GM18507 (cell line): ENCODE results near the gene CXCL5.

ENCODE experiments used
- DNase-seq: peaks from one replicate; pipeline ENCODE4 v3.0.0; 2011; ENCODE audit warnings: low read depth; ENCODE audit not compliant: insufficient read length; ENCODE audit errors: extremely low spot score
- FAIRE-seq: peaks from 2 replicates; lab custom pipeline; 2011; peaks lifted over from hg19 to GRCh38; lab: Jason Lieb, UNC

The CXCL5 gene

DNA sequence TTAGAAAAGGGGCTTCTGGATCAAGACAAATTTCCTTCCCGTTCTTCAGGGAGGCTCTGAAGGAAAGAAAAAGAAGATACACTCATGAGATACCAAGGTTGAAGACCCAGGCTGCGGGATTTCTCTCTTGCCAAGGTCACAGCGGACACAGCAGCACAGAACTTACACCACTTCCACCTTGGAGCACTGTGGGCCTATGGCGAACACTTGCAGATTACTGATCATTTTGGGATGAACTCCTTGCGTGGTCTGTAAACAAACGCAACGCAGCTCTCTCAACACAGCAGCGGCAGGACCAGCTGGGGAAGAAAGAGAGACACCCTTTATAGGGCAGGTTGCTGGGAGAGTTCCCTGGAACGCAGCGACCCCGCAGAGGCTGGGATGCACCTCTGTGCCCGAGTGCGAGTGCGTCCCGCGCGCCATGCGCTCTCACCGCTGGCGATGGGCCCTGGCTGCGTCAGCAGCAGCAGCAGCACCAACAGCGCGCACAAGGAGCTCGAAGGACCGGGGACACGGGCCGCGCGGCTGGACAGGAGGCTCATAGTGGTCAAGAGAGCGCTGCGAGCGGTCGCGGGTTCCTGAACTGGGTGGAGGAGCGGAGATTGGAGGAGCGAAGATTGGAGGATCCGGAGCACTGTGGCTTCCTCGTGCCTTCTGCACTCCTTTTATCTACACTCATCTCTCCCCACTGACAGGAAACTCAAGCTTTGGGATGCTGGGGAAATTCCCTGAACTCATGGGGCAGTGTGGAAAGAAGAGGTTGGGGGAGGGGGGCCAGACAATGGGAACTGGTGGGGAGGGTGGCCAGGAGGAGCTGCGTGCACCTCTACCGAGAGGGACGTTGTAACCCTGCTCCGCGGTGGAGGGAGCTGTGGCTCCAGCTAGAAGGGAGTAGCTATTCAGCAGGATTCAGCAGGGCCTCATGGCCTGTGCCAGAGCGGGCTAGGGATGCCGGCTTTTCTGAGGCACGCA, at the start of gene CXCL5:
CXCL5 (minus strand) TSS at position 638 of the 972 bp plus-strand sequence; CDS start at position 542, 96 bp downstream.
- no peak for DNase-seq
- no peak for FAIRE-seq

- DNase-seq, result no peak
- no peak for FAIRE-seq
Observed at GRCh38 chr4:74047152-74047551, 48.7 kb upstream of the CXCL5 start.

DNA sequence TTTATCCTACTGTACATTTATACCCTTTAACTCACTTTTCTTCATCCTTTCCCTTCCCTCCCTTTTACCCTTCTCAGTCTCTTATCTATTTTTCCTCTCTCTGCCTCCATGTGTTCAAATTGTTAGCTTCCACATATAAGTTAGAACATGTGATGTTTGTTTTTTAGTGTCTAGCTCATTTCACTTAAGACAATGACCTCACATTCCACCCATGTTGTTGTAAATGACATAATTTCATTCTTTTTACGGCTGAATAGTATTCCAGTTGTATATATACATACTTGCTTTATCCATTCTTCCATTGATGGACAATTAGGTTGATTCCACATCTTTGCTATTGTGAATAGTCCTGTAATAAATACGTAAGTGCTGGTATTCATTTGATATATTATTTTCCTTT, 47.3 kb upstream of the CXCL5 start:
- DNase-seq (no peak), FAIRE-seq (no peak)

GRCh38 chr4:74045247-74045646, 46.8 kb upstream of the CXCL5 start:
- DNase-seq, result no peak
- no peak for FAIRE-seq

GRCh38 chr4:74044677-74045076, 46.2 kb upstream of the CXCL5 start:
- FAIRE-seq (no peak), DNase-seq (no peak)

DNA sequence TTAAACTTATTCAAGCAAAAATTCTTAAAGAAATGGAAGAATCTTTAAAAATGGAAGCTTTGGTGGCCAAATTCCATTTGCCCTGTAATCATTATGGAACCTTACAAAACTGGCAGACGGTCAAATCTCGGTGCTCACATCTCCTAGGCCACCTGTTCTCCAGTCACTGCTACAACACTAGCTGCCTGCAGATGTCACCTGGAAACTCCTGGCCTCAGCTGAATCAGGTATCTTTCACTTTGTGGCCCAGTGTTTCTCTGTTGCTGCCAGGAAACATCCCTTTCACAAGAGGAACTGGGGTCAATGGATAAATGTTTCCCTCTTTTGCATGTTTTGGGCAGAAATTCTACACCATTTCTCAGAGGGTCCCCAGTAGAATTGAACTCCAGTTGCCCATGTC, 44.2 kb upstream of the CXCL5 start:
- no peak for FAIRE-seq
- DNase-seq, result no peak

- FAIRE-seq (no peak), DNase-seq (no peak)
Observed at GRCh38 chr4:74041418-74041817, 42.9 kb upstream of the CXCL5 start.

DNA sequence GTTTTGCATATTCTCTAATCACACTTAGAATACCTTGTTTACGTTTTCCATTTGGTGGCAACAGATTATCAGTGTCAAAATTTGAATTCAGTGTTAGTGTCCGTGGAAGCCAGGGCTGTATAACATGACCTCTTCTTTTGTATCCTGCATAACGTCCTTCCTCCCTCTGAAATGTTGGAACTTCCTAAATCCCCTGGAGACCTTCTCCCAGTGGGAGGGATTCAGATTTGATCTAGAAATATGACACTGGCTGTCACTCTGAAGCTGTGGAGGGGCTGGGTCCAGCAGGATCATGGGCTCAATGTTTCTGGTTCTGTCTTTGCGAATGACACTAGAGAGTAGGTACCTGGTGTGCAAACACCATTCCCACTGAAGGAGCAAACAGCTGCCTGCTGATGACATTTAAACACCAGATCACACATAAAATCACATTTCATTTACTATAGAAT, 40.9 kb upstream of the CXCL5 start:
- DNase-seq (no peak), FAIRE-seq (no peak)

DNA sequence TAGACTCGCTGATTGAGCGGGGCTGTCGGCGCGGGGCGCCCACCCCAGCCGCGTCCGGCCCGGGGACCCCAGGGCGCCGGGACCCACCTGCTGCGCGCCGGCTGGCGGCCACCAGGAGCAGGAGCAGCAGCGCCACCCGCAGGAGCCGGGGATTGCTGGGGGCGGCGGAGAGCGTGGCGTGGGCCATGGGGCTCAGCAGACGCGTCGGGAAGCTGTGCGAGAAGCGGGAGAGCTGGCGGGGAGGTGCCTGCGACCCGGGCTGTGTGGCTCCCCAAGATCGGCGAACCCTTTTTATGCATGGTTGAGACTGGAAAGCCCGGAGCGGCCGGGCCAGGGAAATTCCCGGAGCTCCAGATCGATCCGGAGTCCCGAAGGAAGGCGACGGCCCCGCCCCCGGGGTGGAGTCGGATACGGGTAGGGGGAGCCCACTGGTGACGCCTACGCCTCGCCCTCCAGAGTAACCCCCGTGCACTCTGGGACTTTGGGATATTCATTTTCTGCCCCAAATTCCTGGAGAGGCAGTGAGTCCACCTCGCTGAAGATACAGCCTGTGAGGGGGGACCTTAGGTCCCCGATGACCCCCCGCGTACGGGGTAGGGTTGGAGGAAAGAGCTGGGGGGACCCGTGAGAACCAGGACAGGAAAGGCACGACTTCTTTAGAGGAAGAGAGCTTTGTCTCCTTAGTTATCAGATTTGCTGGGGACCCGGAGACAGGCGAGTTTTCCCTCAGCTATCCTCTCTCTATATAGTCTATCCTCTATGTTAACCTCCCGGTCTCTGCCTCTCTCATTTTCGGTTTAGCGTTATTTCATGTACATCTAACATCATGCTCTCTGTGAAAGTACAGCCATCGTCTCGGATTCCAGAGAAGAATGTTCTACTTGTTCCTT, 40.2 kb upstream of the CXCL5 start, which contains the start of gene CXCL3:
CXCL3 (minus strand) TSS at position 265 of the 890 bp plus-strand sequence; CDS start at position 187, 78 bp downstream.
- DNase-seq (no peak), FAIRE-seq (no peak)

DNA sequence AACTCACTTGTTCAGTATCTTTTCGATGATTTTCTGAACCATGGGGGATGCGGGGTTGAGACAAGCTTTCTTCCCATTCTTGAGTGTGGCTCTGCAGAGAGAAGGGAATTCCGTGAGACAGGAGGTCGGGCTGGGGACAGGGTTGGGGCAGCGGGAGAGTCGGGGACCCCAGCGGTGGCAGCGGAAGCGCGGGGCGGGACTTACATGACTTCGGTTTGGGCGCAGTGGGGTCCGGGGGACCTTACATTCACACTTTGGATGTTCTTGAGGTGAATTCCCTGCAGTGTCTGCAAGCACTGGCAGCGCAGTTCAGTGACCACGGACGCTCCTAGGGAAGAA, 39.6 kb upstream of the CXCL5 start:
- DNase-seq, result no peak
- FAIRE-seq, result no peak

GRCh38 chr4:74037076-74037955, 38.8 kb upstream of the CXCL5 start:
- DNase-seq, result no peak
- no peak for FAIRE-seq

DNA sequence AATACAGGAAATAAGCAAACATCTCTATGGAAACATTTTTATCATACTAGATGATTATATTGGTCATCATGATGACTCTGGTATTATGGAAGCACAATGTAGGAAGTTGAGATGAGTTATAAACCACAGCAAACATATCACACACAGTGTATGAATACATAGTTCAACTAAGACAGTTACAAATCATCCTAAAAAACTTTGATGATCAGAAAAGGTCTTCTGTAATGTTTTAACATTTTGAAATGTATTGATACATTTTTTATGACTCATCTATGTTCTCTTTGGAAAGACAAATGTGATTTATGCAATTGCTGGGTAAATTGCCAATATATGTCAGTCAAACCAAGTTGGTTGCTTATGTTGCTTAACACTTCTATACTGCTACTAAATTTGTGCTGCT, 35.3 kb upstream of the CXCL5 start:
- FAIRE-seq (no peak), DNase-seq (no peak)

DNA sequence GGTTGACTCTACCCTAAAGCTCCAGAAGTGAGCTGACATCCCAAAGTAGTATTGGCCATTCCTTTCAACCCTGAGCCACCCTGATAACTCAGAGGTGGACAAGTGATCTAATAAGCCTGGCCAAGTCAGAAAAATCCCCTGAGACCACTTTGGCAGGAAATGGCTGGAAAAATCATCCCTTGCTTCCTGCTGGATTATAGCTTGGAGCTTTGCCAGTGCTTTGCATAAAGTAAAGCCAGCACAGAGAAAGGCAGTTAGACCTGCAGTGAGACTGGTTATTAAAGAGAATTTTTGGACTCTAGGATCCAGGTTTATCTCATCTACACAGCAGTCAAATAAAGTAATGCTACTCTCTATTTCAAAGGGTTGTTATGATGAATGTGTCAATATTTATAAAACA, 33.6 kb upstream of the CXCL5 start:
- no peak for FAIRE-seq
- DNase-seq, result no peak

- FAIRE-seq (no peak), DNase-seq (no peak)
Observed at GRCh38 chr4:74031576-74031975, 33.1 kb upstream of the CXCL5 start.

DNA sequence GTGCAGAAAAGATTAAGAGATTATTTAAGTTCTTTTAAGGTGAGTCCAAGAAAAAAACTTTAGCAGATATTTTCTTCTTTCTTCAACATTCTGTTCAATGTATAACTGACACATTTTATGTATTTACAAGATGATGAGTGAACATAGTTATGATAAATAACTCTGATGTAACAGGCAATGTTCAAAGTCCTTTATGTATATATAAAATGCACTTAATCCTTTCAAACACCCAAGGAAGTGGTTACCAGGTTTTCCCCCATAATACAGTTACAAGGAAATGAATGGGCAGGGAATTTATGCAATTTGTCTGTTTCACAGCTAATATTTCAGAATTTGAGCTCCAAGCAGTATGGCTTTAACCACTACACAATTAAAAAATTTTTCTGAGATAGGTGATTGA, 31.8 kb upstream of the CXCL5 start:
- FAIRE-seq, result no peak
- DNase-seq, result no peak

DNA sequence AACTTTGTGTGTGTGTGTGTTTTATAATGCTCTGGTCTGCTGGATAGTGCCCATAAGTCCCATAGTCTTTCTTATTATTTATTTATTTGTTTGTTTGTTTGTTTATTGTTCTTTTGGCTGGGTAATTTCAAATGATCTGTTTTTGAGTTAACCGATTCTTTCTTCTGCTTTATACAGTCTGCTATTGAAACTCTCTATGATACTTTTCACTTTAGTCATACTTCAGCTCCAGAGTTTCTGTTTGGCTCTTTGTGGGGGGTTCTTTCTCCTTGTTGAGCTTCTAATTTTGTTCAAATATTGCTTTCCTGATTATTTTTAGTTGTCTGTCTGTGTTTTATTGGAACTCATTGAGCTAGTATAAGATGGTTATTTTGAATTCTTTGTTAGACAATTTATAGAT, 30.0 kb upstream of the CXCL5 start:
- DNase-seq, result no peak
- FAIRE-seq, result no peak

DNA sequence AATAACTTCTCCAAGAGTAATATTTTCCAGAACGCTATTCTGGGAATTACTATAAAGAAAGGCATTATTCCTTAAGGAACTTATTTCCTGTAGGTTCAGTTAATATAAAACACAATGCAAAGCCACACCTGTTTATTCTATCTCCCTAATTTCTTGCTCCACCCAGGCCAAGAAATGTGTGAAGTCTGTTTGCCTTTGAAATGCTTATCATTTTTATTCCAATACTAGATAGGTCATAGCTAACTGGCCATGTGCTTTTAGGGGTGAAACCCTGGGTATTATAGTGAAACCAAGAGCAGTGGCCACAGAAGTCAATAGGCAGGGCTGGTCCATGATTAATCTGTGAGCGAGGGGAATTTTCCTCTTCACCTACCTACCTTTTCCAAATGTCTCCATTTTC, 25.2 kb upstream of the CXCL5 start:
- no peak for FAIRE-seq
- no peak for DNase-seq

- FAIRE-seq (no peak), DNase-seq (no peak)
Observed at GRCh38 chr4:74021601-74022000, 23.1 kb upstream of the CXCL5 start.

DNA sequence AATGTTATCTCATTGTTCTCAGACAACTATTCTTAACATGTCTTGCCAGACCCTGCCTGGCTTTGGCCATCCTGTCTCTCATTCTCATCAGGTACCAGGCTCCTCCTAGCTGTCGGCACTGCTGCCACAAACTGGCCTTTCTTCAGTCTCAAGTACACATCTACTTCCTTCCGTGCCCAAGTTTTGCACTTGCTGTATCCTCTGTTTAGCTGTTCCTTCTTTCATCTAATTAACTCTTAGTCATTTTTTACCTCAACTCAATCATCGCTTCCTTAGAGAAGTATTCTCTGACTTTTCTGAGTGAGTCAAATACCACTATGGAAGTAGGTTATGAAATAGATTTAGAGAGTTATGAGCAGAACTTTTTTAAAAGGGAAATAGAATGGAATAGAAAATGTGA, 20.3 kb upstream of the CXCL5 start:
- FAIRE-seq, result no peak
- no peak for DNase-seq
